Gastrocnemius medialis (tissue), 4 donors: Measurements from ENCODE around the gene TFEC.

Source experiments
- CTCF ChIP-seq, 5 experiments: fragments of 450-650 bp in 3 of 5; fragments of 200-600 bp in 2 of 5; sonication (generic) in 2 of 5; IDR thresholded peaks in 4 of 5; conservative IDR thresholded peaks in 1 of 5; 1 replicate in 4 of 5; 2 replicates in 1 of 5; pipeline ENCODE4 v1.5.1; 2016 to 2019; ENCODE audit warnings: antibody characterized with exemption in 5 of 5, mild to moderate bottlenecking in 3 of 5, moderate library complexity in 3 of 5
- POLR2A ChIP-seq, 2 donors: fragments of 450-650 bp; IDR thresholded peaks; one replicate each; pipeline ENCODE4 v1.6.1; 2017; ENCODE audit warnings: antibody characterized with exemption in 2 of 2, mild to moderate bottlenecking in 2 of 2, moderate library complexity in 2 of 2

GRCh38 chr7:116037401-116037800, 6.8 kb upstream of the TFEC start:
- no peak for TF ChIP-seq CTCF (IDR thresholded peaks at IDR 0.05 in 4 of 5, conservative IDR thresholded peaks at IDR 0.05 in 1 of 5)
- TF ChIP-seq POLR2A (IDR thresholded peaks at IDR 0.05): no peak
